Lower lobe of right lung (tissue), 2 donors: ENCODE measurements around the gene SRPK3. TPM values are rescaled to one million over a fixed set of nuclear protein-coding genes. Genes with fewer than 3 reads are reported as not detected.

ENCODE experiments used
- ATAC-seq, 2 donors: fragments of 200-7000 bp; cut with Tn5 transposase; one replicate each; pipeline ENCODE4 v1.9.1; 2020 to 2022; ENCODE audit warnings: mild to moderate bottlenecking in 2 of 2, moderate library complexity in 2 of 2
- DNase-seq: peaks from one replicate; pipeline ENCODE4 v3.0.0-alpha.2; 2020
- H3K27ac ChIP-seq: fragments of 200-600 bp; one replicate; pipeline ENCODE4 v1.8.0; 2022
- H3K27me3 ChIP-seq: fragments of 200-600 bp; one replicate; pipeline ENCODE4 v1.8.0; 2022; ENCODE audit warnings: low read depth
- H3K36me3 ChIP-seq: fragments of 200-600 bp; one replicate; pipeline ENCODE4 v1.8.0; 2022; ENCODE audit warnings: mild to moderate bottlenecking
- H3K4me1 ChIP-seq: fragments of 200-600 bp; one replicate; pipeline ENCODE4 v1.8.0; 2022
- H3K4me3 ChIP-seq: fragments of 200-600 bp; one replicate; pipeline ENCODE4 v1.8.0; 2022; ENCODE audit warnings: mild to moderate bottlenecking
- H3K9me3 ChIP-seq: fragments of 200-600 bp; one replicate; pipeline ENCODE4 v1.8.0; 2022
- intact Hi-C: fragments of 100-400 bp; cut with DNase I; formaldehyde crosslinking; loops from one replicate; pipeline ENCODE4 v1.11.0; 2022
- total RNA-seq: library from RNA; stranded (reverse); fragmentation: NEBNext Ultra II Directional; extraction: Animal tissue kit (Norgen Biotek cat#: 25700); gene quantifications from one replicate; pipeline ENCODE4 v1.2.1, GENCODE V29; 2021
- TF ChIP-seq, protein P1 (sequence below): fragments of 200-600 bp; IDR thresholded peaks from one replicate; pipeline ENCODE4 v1.8.0; 2022; ENCODE audit warnings: antibody characterized with exemption, mild to moderate bottlenecking
- donor health status: DM: no; HTN: yes; CAD: no; lungs with severe emphysema.

SRPK3 gene
- total RNA-seq, 1 donor from 2014 or later: not detected

DNA sequence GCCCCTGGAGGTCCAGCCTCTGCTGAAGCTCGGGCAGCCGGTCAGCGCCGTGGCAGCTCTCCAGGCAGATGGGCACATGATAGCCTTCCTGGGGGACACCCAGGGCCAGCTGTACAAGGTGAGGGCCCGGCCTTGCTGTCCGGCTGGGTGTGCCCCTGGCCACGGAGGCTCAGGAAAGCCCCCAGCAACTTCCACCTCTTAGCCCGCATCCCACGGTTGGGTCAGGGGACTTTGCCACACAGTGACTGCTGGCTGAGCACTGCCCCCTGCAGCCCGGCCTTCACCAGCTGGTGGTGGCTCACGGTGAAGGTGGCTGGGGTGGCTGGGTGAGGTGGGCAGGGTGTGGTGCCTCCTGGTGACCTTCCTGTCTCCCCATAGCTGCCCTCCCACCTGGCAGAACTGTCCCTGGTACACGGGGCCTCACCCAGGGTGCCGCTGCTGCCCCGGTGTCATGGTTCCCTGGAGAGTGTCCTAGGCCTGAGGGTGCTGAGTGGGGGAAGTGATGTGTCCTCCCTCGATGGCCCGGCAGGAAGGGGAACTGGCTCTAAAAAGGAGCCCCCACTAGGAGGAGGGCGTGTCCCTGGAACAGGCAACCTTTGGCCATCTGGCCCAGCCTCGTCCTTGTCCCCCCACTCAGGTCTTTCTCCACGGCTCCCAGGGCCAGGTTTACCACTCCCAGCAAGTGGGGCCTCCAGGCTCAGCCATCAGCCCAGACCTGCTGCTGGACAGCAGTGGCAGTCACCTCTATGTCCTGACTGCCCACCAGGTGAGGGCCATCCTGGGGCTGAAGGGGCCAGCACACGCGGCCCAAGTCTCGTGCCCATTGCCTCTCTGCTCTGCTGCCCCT, 12.3 kb upstream of the SRPK3 start:
- TF ChIP-seq, protein P1, sequence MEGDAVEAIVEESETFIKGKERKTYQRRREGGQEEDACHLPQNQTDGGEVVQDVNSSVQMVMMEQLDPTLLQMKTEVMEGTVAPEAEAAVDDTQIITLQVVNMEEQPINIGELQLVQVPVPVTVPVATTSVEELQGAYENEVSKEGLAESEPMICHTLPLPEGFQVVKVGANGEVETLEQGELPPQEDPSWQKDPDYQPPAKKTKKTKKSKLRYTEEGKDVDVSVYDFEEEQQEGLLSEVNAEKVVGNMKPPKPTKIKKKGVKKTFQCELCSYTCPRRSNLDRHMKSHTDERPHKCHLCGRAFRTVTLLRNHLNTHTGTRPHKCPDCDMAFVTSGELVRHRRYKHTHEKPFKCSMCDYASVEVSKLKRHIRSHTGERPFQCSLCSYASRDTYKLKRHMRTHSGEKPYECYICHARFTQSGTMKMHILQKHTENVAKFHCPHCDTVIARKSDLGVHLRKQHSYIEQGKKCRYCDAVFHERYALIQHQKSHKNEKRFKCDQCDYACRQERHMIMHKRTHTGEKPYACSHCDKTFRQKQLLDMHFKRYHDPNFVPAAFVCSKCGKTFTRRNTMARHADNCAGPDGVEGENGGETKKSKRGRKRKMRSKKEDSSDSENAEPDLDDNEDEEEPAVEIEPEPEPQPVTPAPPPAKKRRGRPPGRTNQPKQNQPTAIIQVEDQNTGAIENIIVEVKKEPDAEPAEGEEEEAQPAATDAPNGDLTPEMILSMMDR: no peak
- Histone ChIP-seq H3K9me3 (no peaks in the 10 kb centered on the region), H3K36me3 (no peaks in the 10 kb centered on the region), H3K27ac (no peak overlapping the region), H3K27me3 (no peaks in the 10 kb centered on the region), H3K4me1 (no peaks in the 10 kb centered on the region), H3K4me3 (no peak overlapping the region)
- ATAC-seq: no peak
- intact Hi-C loops: loop anchor here (10.0 kb wide), 1 partner anchor 186 kb away; no protein-coding TSS in a partner anchor
- DNase-seq: peak; percentile 21

DNA sequence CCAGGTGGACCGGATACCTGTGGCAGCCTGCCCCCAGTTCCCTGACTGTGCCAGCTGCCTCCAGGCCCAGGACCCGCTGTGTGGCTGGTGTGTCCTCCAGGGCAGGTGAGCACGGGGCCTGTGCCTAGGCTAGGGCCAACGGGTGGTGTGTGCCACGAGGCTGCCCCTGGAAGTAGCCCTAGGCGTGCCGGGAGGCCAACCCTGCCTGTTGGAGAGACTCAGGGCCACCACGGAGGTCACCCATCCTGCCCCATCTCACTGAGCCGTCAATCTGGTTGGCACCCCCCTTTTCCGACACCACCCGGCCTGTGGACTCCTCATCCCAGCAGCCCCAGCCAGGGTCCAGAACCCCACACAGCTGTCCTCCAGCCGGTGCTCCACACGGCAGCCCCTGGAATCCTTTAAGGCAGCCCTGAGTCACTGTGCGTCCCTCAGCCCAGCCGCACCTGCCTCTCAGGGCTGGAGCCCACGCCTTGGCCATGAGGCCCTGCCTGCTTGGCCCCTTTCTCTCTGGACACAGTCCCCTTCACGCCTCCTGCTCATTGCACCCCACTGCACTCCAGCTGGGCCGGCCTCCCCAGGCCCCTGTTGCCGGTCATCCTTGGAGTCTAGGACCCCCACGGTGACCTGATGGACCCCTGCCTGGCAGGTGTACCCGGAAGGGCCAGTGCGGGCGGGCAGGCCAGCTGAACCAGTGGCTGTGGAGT, 11.5 kb upstream of the SRPK3 start:
- no peak for ATAC-seq

GRCh38 chrX:153769865-153770600, 10.8 kb upstream of the SRPK3 start:
- TF ChIP-seq, protein P1: no peak
- no peaks in the 10 kb centered on the region for H3K27me3 ChIP-seq
- H3K36me3 ChIP-seq: no peaks in the 10 kb centered on the region
- no peaks in the 10 kb centered on the region for H3K4me1 ChIP-seq
- DNase-seq: no peak
- ATAC-seq: no peak
- intact Hi-C loops: loop anchor here (10.0 kb wide), 1 partner anchor 185 kb away; no protein-coding TSS in a partner anchor
- no peak overlapping the region for H3K4me3 ChIP-seq
- no peaks in the 10 kb centered on the region for H3K9me3 ChIP-seq
- no peak overlapping the region for H3K27ac ChIP-seq

More for the DNA sequence above, 11.5 kb upstream of the SRPK3 start:
- Histone ChIP-seq H3K27me3 (no peaks in the 10 kb centered on the region), H3K4me3 (no peak overlapping the region), H3K4me1 (no peaks in the 10 kb centered on the region), H3K9me3 (no peaks in the 10 kb centered on the region), H3K27ac (no peak overlapping the region), H3K36me3 (no peaks in the 10 kb centered on the region)
- intact Hi-C loops: loop anchor here (10.0 kb wide), 1 partner anchor 185 kb away; no protein-coding TSS in a partner anchor
- no peak for DNase-seq
- TF ChIP-seq, protein P1: no peak

GRCh38 chrX:153770601-153771414, 10.0 kb upstream of the SRPK3 start:
- Histone ChIP-seq H3K4me1 (no peaks in the 10 kb centered on the region), H3K4me3 (no peak overlapping the region), H3K27ac (no peak overlapping the region), H3K27me3 (no peaks in the 10 kb centered on the region), H3K36me3 (no peaks in the 10 kb centered on the region), H3K9me3 (no peaks in the 10 kb centered on the region)
- no peak for DNase-seq
- intact Hi-C loops: no loop called here
- no peak for ATAC-seq
- TF ChIP-seq, protein P1: no peak
